Duodenal mucosa (tissue), 2 donors: ENCODE data around the gene ANO3.

Experiments
- H3K27ac ChIP-seq: one replicate; pipeline ENCODE4 v1.7.0; 2013; ENCODE audit warnings: low read depth, low read length
- H3K27me3 ChIP-seq, 2 donors: one replicate each; pipeline ENCODE4 v1.7.0; 2013; ENCODE audit warnings: low read length in 2 of 2, control low read depth in 1 of 2; ENCODE audit not compliant: insufficient read depth in 2 of 2, control insufficient read depth in 1 of 2
- H3K36me3 ChIP-seq, 2 donors: one replicate each; pipeline ENCODE4 v1.7.0; 2013; ENCODE audit warnings: low read length in 2 of 2, control low read depth in 1 of 2; ENCODE audit not compliant: insufficient read depth in 2 of 2, control insufficient read depth in 1 of 2
- H3K4me1 ChIP-seq, 2 donors: one replicate each; pipeline ENCODE4 v1.7.0; 2013; ENCODE audit warnings: low read length in 2 of 2, control low read depth in 1 of 2; ENCODE audit not compliant: insufficient read depth in 2 of 2, control insufficient read depth in 1 of 2
- H3K4me3 ChIP-seq, 2 donors: one replicate each; pipeline ENCODE4 v1.7.0; 2013; ENCODE audit warnings: low read length in 2 of 2, low read depth in 1 of 2
- H3K9ac ChIP-seq, 2 donors: one replicate each; pipeline ENCODE4 v1.7.0; 2013; ENCODE audit warnings: low read length in 2 of 2, low read depth in 1 of 2
- H3K9me3 ChIP-seq, 2 donors: one replicate each; pipeline ENCODE4 v1.7.0; 2013; ENCODE audit warnings: low read length in 2 of 2, control low read depth in 1 of 2; ENCODE audit not compliant: control insufficient read depth in 1 of 2

The ANO3 gene

GRCh38 chr11:26599876-26600434 lies 268.0 kb downstream of the ANO3 start:
- Histone ChIP-seq H3K36me3 (no peaks in the 10 kb centered on the region), H3K9ac (no peak overlapping the region), H3K9me3 (no peaks in the 10 kb centered on the region), H3K27me3 (no peaks in the 10 kb centered on the region), H3K27ac (no peak overlapping the region), H3K4me1 (no peaks in the 10 kb centered on the region), H3K4me3 (no peak overlapping the region)

GRCh38 chr11:26607725-26608506 lies 276.0 kb downstream of the ANO3 start:
- H3K4me3 ChIP-seq: no peak overlapping the region
- no peak overlapping the region for H3K9ac ChIP-seq
- H3K4me1 ChIP-seq: no peaks in the 10 kb centered on the region
- no peaks in the 10 kb centered on the region for H3K9me3 ChIP-seq
- no peak overlapping the region for H3K27ac ChIP-seq
- no peaks in the 10 kb centered on the region for H3K36me3 ChIP-seq
- no peaks in the 10 kb centered on the region for H3K27me3 ChIP-seq

- Histone ChIP-seq H3K9ac (no peak overlapping the region), H3K4me1 (no peaks in the 10 kb centered on the region), H3K9me3 (no peaks in the 10 kb centered on the region), H3K4me3 (no peak overlapping the region), H3K27ac (no peak overlapping the region), H3K27me3 (no peaks in the 10 kb centered on the region), H3K36me3 (no peaks in the 10 kb centered on the region)
Observed at GRCh38 chr11:26608507-26609146, 276.7 kb downstream of the ANO3 start.

- Histone ChIP-seq H3K4me1 (no peaks in the 10 kb centered on the region), H3K27me3 (no peaks in the 10 kb centered on the region), H3K27ac (no peak overlapping the region)
Observed at GRCh38 chr11:26613759-26614158, 281.8 kb downstream of the ANO3 start.

GRCh38 chr11:26618441-26618840 lies 286.5 kb downstream of the ANO3 start:
- no peaks in the 10 kb centered on the region for H3K27me3 ChIP-seq
- H3K36me3 ChIP-seq: no peaks in the 10 kb centered on the region
- no peak overlapping the region for H3K4me3 ChIP-seq
- no peak overlapping the region for H3K27ac ChIP-seq
- H3K9me3 ChIP-seq: no peaks in the 10 kb centered on the region
- H3K4me1 ChIP-seq: no peaks in the 10 kb centered on the region
- H3K9ac ChIP-seq: no peak overlapping the region

More at GRCh38 chr11:26613759-26614158, 281.8 kb downstream of the ANO3 start:
- Histone ChIP-seq H3K4me3 (no peak overlapping the region), H3K36me3 (no peaks in the 10 kb centered on the region), H3K9ac (no peak overlapping the region), H3K9me3 (no peaks in the 10 kb centered on the region)

GRCh38 chr11:26620282-26621045 lies 288.5 kb downstream of the ANO3 start:
- H3K4me1 ChIP-seq: no peaks in the 10 kb centered on the region
- no peaks in the 10 kb centered on the region for H3K27me3 ChIP-seq
- no peaks in the 10 kb centered on the region for H3K36me3 ChIP-seq
- H3K9me3 ChIP-seq: no peaks in the 10 kb centered on the region
- no peak overlapping the region for H3K27ac ChIP-seq
- H3K9ac ChIP-seq: no peak overlapping the region
- no peak overlapping the region for H3K4me3 ChIP-seq

- no peaks in the 10 kb centered on the region for H3K36me3 ChIP-seq
- no peaks in the 10 kb centered on the region for H3K27me3 ChIP-seq
- H3K27ac ChIP-seq: no peak overlapping the region
- H3K4me3 ChIP-seq: no peak overlapping the region
- H3K9me3 ChIP-seq: no peaks in the 10 kb centered on the region
- no peaks in the 10 kb centered on the region for H3K4me1 ChIP-seq
- no peak overlapping the region for H3K9ac ChIP-seq
Observed at GRCh38 chr11:26621132-26621531, 289.2 kb downstream of the ANO3 start.

- no peaks in the 10 kb centered on the region for H3K27me3 ChIP-seq
- no peak overlapping the region for H3K9ac ChIP-seq
- H3K36me3 ChIP-seq: no peaks in the 10 kb centered on the region
- H3K4me3 ChIP-seq: no peak overlapping the region
- H3K27ac ChIP-seq: no peak overlapping the region
- no peaks in the 10 kb centered on the region for H3K4me1 ChIP-seq
- no peaks in the 10 kb centered on the region for H3K9me3 ChIP-seq
Observed at GRCh38 chr11:26622181-26622580, 290.3 kb downstream of the ANO3 start.

- no peaks in the 10 kb centered on the region for H3K27me3 ChIP-seq
- no peaks in the 10 kb centered on the region for H3K4me1 ChIP-seq
- no peak overlapping the region for H3K4me3 ChIP-seq
- no peak overlapping the region for H3K9ac ChIP-seq
- H3K27ac ChIP-seq: no peak overlapping the region
- no peaks in the 10 kb centered on the region for H3K9me3 ChIP-seq
- no peaks in the 10 kb centered on the region for H3K36me3 ChIP-seq
Observed at GRCh38 chr11:26623076-26623659, 291.2 kb downstream of the ANO3 start.
